PC-3 (cell line): ENCODE measurements around the gene ZNF160. TPM values are rescaled to one million over a fixed set of nuclear protein-coding genes. Genes with fewer than 3 reads are reported as not detected.

Experiments used
- ATAC-seq: fragments of 200-7000 bp; cut with Tn5 transposase; 2 replicates; pipeline ENCODE4 v1.9.1; 2020; ENCODE audit warnings: mild to moderate bottlenecking, moderate library complexity
- BruUV-seq: library from RNA; stranded (reverse); fragments of 400-500 nt; replicated peaks from 2 replicates; lab custom pipeline; 2021; lab: Mats Ljungman, UMichigan
- CTCF ChIA-PET: fragments of 300-600 bp; sonication (Branson Sonifier 250); formaldehyde crosslinking; loops from one replicate; lab custom pipeline; 2022; ENCODE audit warnings: antibody characterized with exemption; lab: Charles Lee
- POLR2A ChIA-PET: fragments of 300-600 bp; sonication (Branson Sonifier 250); formaldehyde crosslinking; loops from one replicate; lab custom pipeline; 2022; ENCODE audit warnings: antibody characterized with exemption; ENCODE audit not compliant: unreplicated experiment; lab: Charles Lee
- DNase-seq: peaks from one replicate; pipeline ENCODE4 v3.0.0-alpha.2; 2015
- H2AFZ ChIP-seq: fragments of 300-600 bp; sonication (generic); 2 replicates; pipeline ENCODE4 v1.6.0; 2016; ENCODE audit warnings: antibody characterized with exemption, low read length
- H3F3A ChIP-seq: fragments of 300-600 bp; sonication (generic); one replicate; pipeline ENCODE4 v1.6.0; 2017; ENCODE audit warnings: antibody characterized with exemption, low read length, control low read depth, mild to moderate bottlenecking; ENCODE audit not compliant: unreplicated experiment
- H3K27ac ChIP-seq: fragments of 300-600 bp; sonication (generic); 2 replicates; pipeline ENCODE4 v1.5.1; 2016; ENCODE audit warnings: mild to moderate bottlenecking, low read length
- H3K27me3 ChIP-seq: fragments of 300-600 bp; sonication (generic); 2 replicates; pipeline ENCODE4 v1.6.1; 2016; ENCODE audit warnings: low read length, mixed read lengths
- H3K36me3 ChIP-seq: fragments of 300-600 bp; sonication (generic); 2 replicates; pipeline ENCODE4 v1.6.1; 2016; ENCODE audit warnings: low read depth, mixed run types, low read length, mixed read lengths
- H3K4me1 ChIP-seq: fragments of 300-600 bp; sonication (generic); 2 replicates; pipeline ENCODE4 v1.5.1; 2016; ENCODE audit warnings: low read length; ENCODE audit not compliant: insufficient read depth
- H3K4me2 ChIP-seq: fragments of 300-600 bp; sonication (generic); 2 replicates; pipeline ENCODE4 v1.6.0; 2016; ENCODE audit warnings: low read length
- H3K4me3 ChIP-seq: fragments of 300-600 bp; sonication (generic); 2 replicates; pipeline ENCODE4 v1.5.1; 2016; ENCODE audit warnings: mild to moderate bottlenecking, low read length, mixed read lengths
- H3K79me2 ChIP-seq: fragments of 300-600 bp; sonication (generic); 2 replicates; pipeline ENCODE4 v1.6.1; 2017; ENCODE audit warnings: low read length, mixed read lengths
- H3K9ac ChIP-seq: fragments of 300-600 bp; sonication (generic); 2 replicates; pipeline ENCODE4 v1.6.0; 2016; ENCODE audit warnings: mild to moderate bottlenecking, low read length
- H3K9me2 ChIP-seq: fragments of 300-600 bp; sonication (generic); replicated peaks from 2 replicates; pipeline ENCODE4 v1.6.1; 2016; ENCODE audit warnings: mixed run types, low read length, mixed read lengths
- H3K9me3 ChIP-seq: fragments of 300-600 bp; sonication (generic); 2 replicates; pipeline ENCODE4 v1.6.1; 2016; ENCODE audit warnings: low read length, mixed read lengths
- H4K20me1 ChIP-seq: fragments of 300-600 bp; sonication (generic); 2 replicates; pipeline ENCODE4 v1.6.1; 2016; ENCODE audit warnings: low read length, mixed read lengths
- EZH2 ChIP-seq: fragments of 300-600 bp; sonication (generic); IDR thresholded peaks from one replicate; pipeline ENCODE4 v1.6.1; 2017; ENCODE audit warnings: antibody characterized with exemption, mild to moderate bottlenecking, low read length; ENCODE audit not compliant: unreplicated experiment
- EZH2phosphoT487 ChIP-seq: fragments of 300-600 bp; sonication (generic); IDR thresholded peaks from 2 replicates; pipeline ENCODE4 v1.6.1; 2018; ENCODE audit warnings: mild to moderate bottlenecking, antibody characterized with exemption, low read length, borderline replicate concordance
- intact Hi-C: fragments of 100-400 bp; cut with micrococcal nuclease; formaldehyde crosslinking; loops from 2 replicates; pipeline ENCODE4 v1.9.0; 2023
- total RNA-seq: library from RNA; depleted of rRNA; stranded (reverse); fragments of >200 nt; gene quantifications from 2 replicates; pipeline ENCODE4 v1.2.3, GENCODE V29; 2014
- TF ChIP-seq, protein P1 (sequence below): fragments of 300-600 bp; sonication (generic); conservative IDR thresholded peaks from 2 replicates; pipeline ENCODE4 v1.5.1; 2017; ENCODE audit warnings: antibody characterized with exemption, low read depth, mild to moderate bottlenecking, low read length

Gene ZNF160
- total RNA-seq, 1 experiment from 2014 or later: 22.3 TPM

DNA sequence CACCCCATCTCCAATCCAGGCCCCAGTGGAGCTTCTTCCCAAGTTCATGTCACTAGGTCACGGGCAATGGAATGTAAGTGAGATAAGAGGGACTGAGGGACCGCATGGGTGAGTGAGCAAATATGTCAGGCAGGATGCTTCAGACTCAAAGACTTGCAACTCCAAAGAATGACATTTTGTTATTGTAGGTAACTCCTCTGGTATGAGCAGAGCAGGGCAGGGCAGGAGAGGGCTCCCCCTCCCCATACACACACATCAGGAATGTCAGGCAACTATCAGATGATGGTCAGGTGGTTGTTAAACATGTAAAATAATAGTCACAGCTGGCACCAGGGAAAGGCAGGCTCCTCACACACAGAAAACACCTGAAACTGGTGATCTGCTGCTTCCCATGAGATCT, 48.1 kb downstream of the ZNF160 start:
- ATAC-seq: no peak
- Histone ChIP-seq H3K9me2 (no peaks in the 10 kb centered on the region), H2AFZ (no peak overlapping the region), H3K4me3 (no peak overlapping the region), H3K9me3 (peaks cover 6% of the 10 kb centered on the region; the same call in 1 of the 2 replicates), H3K9ac (no peak overlapping the region), H4K20me1 (no peaks in the 10 kb centered on the region), H3K4me2 (no peak overlapping the region), H3K79me2 (no peaks in the 10 kb centered on the region), H3F3A (no peaks in the 10 kb centered on the region), H3K27me3 (no peaks in the 10 kb centered on the region), H3K27ac (no peak overlapping the region), H3K4me1 (no peaks in the 10 kb centered on the region), H3K36me3 (no peaks in the 10 kb centered on the region)
- CTCF ChIA-PET: no interaction called here
- POLR2A ChIA-PET: interaction anchor here (0.7 kb wide), 1 partner anchor 1031 kb away, joined by 4 read pairs; no protein-coding TSS in a partner anchor
- intact Hi-C loops: no loop called here
- BruUV-seq: no TSS peak
- TF ChIP-seq EZH2phosphoT487 (no peak), EZH2 (no peak)
- TF ChIP-seq, protein P1, sequence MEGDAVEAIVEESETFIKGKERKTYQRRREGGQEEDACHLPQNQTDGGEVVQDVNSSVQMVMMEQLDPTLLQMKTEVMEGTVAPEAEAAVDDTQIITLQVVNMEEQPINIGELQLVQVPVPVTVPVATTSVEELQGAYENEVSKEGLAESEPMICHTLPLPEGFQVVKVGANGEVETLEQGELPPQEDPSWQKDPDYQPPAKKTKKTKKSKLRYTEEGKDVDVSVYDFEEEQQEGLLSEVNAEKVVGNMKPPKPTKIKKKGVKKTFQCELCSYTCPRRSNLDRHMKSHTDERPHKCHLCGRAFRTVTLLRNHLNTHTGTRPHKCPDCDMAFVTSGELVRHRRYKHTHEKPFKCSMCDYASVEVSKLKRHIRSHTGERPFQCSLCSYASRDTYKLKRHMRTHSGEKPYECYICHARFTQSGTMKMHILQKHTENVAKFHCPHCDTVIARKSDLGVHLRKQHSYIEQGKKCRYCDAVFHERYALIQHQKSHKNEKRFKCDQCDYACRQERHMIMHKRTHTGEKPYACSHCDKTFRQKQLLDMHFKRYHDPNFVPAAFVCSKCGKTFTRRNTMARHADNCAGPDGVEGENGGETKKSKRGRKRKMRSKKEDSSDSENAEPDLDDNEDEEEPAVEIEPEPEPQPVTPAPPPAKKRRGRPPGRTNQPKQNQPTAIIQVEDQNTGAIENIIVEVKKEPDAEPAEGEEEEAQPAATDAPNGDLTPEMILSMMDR: no peak
- peak; percentile 13 for DNase-seq

DNA sequence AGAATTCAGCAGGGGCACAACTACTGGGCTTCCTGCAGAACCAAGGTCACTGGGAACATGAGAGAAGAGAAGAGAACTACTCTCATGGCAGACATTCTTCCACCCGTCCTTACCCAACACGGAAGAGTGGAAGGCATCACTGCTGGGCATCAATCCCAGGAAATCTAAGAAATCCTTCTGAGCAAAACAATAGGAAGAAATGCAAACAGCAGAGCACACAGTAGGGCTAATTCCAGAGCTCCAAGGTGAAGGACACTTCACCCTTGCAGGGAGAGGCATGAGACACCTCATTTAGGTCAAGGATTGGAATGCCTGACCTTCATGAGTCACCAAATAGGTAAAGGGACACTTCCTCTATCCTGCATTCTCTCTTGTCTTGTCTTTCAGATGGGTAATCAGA, 55.8 kb downstream of the ZNF160 start:
- H2AFZ ChIP-seq: no peak overlapping the region
- ChIA-PET POLR2A (no interaction called here), CTCF (no interaction called here)
- no peak for TF ChIP-seq EZH2
- no peak for TF ChIP-seq EZH2phosphoT487
- TF ChIP-seq, protein P1: no peak
- H3K9ac ChIP-seq: no peak overlapping the region
- H3K36me3 ChIP-seq: no peaks in the 10 kb centered on the region
- H3F3A ChIP-seq: no peaks in the 10 kb centered on the region
- intact Hi-C loops: no loop called here
- no peak overlapping the region for H3K4me3 ChIP-seq
- peaks cover 16% of the 10 kb centered on the region for H3K9me3 ChIP-seq
- no peaks in the 10 kb centered on the region for H3K27me3 ChIP-seq
- no peak overlapping the region for H3K27ac ChIP-seq
- BruUV-seq: no TSS peak
- H3K4me2 ChIP-seq: no peak overlapping the region
- H3K9me2 ChIP-seq: no peaks in the 10 kb centered on the region
- H3K4me1 ChIP-seq: no peaks in the 10 kb centered on the region
- H3K79me2 ChIP-seq: no peaks in the 10 kb centered on the region
- no peaks in the 10 kb centered on the region for H4K20me1 ChIP-seq
- ATAC-seq (no peak), DNase-seq (no peak)

DNA sequence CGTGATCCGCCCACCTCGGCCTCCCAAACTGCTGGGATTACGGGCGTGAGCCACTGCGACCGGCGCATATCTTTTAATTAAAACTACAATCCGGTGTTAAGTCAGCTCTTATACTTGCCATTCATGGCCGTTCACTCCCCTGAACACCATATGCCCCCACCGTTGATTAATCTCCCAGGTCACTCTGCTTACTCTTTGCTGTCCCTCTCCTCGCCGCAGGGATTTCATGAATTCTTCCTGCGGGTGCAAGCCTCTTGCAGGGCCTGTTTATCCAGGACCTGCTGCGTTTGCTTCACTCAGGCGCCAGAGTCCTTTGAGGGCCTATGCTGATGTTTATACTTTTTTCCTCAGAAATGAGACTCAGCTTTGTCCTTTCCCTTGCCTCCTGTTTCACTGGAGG, 57.7 kb downstream of the ZNF160 start:
- Histone ChIP-seq H3K9ac (no peak overlapping the region), H3K9me3 (peaks cover 18% of the 10 kb centered on the region), H4K20me1 (no peaks in the 10 kb centered on the region), H3K4me2 (no peak overlapping the region), H3K4me1 (no peaks in the 10 kb centered on the region), H3K9me2 (no peaks in the 10 kb centered on the region), H3K27ac (no peak overlapping the region), H3F3A (no peaks in the 10 kb centered on the region), H3K79me2 (no peaks in the 10 kb centered on the region), H2AFZ (no peak overlapping the region), H3K4me3 (no peak overlapping the region), H3K27me3 (no peaks in the 10 kb centered on the region), H3K36me3 (no peaks in the 10 kb centered on the region)
- no peak for DNase-seq
- TF ChIP-seq, protein P1: no peak
- TF ChIP-seq EZH2 (no peak), EZH2phosphoT487 (no peak)
- intact Hi-C loops: no loop called here
- BruUV-seq: no TSS peak
- ATAC-seq: no peak
- ChIA-PET POLR2A (no interaction called here), CTCF (no interaction called here)
